ENCODE data around the gene SMURF2. TPM values are rescaled to one million over a fixed set of nuclear protein-coding genes. Genes with fewer than 3 reads are reported as not detected.

SMURF2 gene
- total and polyA plus RNA-seq, 4 donors = 9.9 to 85.6 (median 22.5) TPM

DNA sequence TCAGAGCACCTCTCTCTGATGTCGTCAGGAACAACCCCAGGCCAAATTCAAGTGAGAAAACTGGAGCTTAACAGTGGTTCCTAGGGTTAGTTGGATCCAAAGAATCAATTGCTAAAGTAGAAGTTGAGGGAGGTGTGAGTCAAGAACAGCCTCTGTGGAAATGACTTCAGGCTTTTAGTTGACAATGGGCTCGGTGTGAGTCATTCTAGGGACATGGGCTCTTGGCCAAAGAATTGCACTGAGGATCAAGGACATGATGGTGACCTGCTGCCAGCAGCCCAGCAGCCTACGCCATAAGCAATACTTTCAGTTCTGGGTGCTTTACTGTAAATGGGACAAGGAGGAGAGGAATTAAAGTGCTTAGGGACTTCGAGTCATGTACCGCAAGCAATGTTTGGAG, 32.1 kb upstream of the SMURF2 start:
- H3K27ac ChIP-seq (ENCODE audit: low read depth in 1 of 2, low read length in 1 of 2) = peak overlapping the region; percentile 33 to 77
- WGBS, 2 donors = 36 to 69% methylated on average over 5 of the region's 5 CpGs
- no peak overlapping the region for H3K9ac ChIP-seq (ENCODE audit: insufficient read depth in 1 of 2, low read length in 2 of 2)
- peaks cover 0 to 1% (median 0%) of the 10 kb centered on the region in 5 donors for H3K4me1 ChIP-seq (ENCODE audit: control insufficient read depth in 5 of 5, insufficient read depth in 5 of 5, low read length in 5 of 5)
- ATAC-seq (ENCODE audit: insufficient read depth, low FRiP score) (peak; percentile 90), DNase-seq (peak in 1 of 3 donors; percentile 40)
- H3K27me3 ChIP-seq (ENCODE audit: control insufficient read depth in 3 of 3, insufficient read depth in 3 of 3, low read length in 2 of 3) = no peaks in the 10 kb centered on the region
- no peaks in the 10 kb centered on the region for H3K9me3 ChIP-seq (ENCODE audit: control insufficient read depth in 4 of 4, insufficient read depth in 3 of 4, low read length in 3 of 4)
- TF ChIP-seq, protein P1, sequence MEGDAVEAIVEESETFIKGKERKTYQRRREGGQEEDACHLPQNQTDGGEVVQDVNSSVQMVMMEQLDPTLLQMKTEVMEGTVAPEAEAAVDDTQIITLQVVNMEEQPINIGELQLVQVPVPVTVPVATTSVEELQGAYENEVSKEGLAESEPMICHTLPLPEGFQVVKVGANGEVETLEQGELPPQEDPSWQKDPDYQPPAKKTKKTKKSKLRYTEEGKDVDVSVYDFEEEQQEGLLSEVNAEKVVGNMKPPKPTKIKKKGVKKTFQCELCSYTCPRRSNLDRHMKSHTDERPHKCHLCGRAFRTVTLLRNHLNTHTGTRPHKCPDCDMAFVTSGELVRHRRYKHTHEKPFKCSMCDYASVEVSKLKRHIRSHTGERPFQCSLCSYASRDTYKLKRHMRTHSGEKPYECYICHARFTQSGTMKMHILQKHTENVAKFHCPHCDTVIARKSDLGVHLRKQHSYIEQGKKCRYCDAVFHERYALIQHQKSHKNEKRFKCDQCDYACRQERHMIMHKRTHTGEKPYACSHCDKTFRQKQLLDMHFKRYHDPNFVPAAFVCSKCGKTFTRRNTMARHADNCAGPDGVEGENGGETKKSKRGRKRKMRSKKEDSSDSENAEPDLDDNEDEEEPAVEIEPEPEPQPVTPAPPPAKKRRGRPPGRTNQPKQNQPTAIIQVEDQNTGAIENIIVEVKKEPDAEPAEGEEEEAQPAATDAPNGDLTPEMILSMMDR (IDR thresholded peaks at IDR 0.05; ENCODE audit: control extremely low read depth, extremely low read depth) = no peak
- H3K36me3 ChIP-seq (ENCODE audit: control insufficient read depth in 4 of 4, insufficient read depth in 4 of 4, low read length in 4 of 4) = no peaks in the 10 kb centered on the region
- H3K4me3 ChIP-seq = no peak overlapping the region

DNA sequence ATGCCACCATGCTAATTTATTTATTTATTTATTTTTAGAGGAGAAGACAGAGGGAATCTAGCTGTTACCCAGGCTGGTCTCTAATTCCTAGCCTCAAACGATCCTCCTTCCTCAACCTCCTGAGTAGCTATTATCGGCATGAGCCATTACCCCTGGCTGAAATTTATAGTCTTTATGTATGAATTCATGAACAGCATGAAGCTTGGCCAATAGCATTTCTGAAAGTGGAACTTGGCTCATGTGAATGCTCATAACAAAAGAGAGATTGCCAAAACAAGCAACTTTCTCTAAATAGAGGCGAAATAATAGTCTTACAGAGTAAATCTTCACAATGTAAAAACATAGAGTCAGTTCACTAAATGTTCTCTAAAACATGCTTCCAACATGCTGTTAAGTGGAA, 30.1 kb upstream of the SMURF2 start:
- Histone ChIP-seq H3K36me3 (ENCODE audit: control insufficient read depth in 4 of 4, insufficient read depth in 4 of 4, low read length in 4 of 4) (no peaks in the 10 kb centered on the region), H3K9ac (ENCODE audit: insufficient read depth in 1 of 2, low read length in 2 of 2) (no peak overlapping the region), H3K4me1 (ENCODE audit: control insufficient read depth in 5 of 5, insufficient read depth in 5 of 5, low read length in 5 of 5) (peaks cover 0 to 1% (median 0%) of the 10 kb centered on the region in 5 donors), H3K27ac (ENCODE audit: low read depth in 1 of 2, low read length in 1 of 2) (no peak overlapping the region), H3K4me3 (no peak overlapping the region), H3K9me3 (ENCODE audit: control insufficient read depth in 4 of 4, insufficient read depth in 3 of 4, low read length in 3 of 4) (no peaks in the 10 kb centered on the region), H3K27me3 (ENCODE audit: control insufficient read depth in 3 of 3, insufficient read depth in 3 of 3, low read length in 2 of 3) (no peaks in the 10 kb centered on the region)
- ATAC-seq (ENCODE audit: insufficient read depth, low FRiP score) = no peak
- TF ChIP-seq, protein P1 (IDR thresholded peaks at IDR 0.05; ENCODE audit: control extremely low read depth, extremely low read depth) = no peak
- peak in 1 of 3 donors; percentile 67 for DNase-seq
- 88 to 89% methylated on average over 3 of the region's 3 CpGs for WGBS, 2 donors

DNA sequence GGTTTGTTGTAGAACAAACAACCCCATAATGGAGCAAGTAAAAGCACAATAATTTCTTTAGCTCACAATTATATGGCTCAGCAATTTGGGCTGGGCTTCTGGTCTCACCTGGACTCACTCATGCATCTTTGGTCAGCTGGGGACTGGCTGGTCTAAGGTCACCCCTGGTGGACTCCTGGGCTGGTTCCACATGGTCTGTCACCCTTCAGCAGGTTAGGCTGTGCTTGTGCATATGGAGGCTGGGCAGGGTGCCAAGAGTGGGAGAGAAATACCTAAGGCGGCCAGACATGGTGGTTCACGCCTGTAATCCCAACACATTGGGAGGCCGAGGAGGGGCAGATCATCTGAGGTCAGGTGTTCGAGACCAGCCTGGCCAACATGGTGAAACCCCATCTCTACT, 27.0 kb upstream of the SMURF2 start:
- DNase-seq = no peak
- ATAC-seq (ENCODE audit: insufficient read depth, low FRiP score) = no peak
- Histone ChIP-seq H3K27me3 (ENCODE audit: control insufficient read depth in 3 of 3, insufficient read depth in 3 of 3, low read length in 2 of 3) (no peaks in the 10 kb centered on the region), H3K4me3 (no peak overlapping the region), H3K9me3 (ENCODE audit: control insufficient read depth in 4 of 4, insufficient read depth in 3 of 4, low read length in 3 of 4) (no peaks in the 10 kb centered on the region), H3K36me3 (ENCODE audit: control insufficient read depth in 4 of 4, insufficient read depth in 4 of 4, low read length in 4 of 4) (no peaks in the 10 kb centered on the region), H3K27ac (ENCODE audit: low read depth in 1 of 2, low read length in 1 of 2) (no peak overlapping the region), H3K4me1 (ENCODE audit: control insufficient read depth in 5 of 5, insufficient read depth in 5 of 5, low read length in 5 of 5) (no peaks in the 10 kb centered on the region), H3K9ac (ENCODE audit: insufficient read depth in 1 of 2, low read length in 2 of 2) (no peak overlapping the region)
- TF ChIP-seq, protein P1 (IDR thresholded peaks at IDR 0.05; ENCODE audit: control extremely low read depth, extremely low read depth) = no peak
- 96 to 98% methylated on average over 4 of the region's 4 CpGs for WGBS, 2 donors

DNA sequence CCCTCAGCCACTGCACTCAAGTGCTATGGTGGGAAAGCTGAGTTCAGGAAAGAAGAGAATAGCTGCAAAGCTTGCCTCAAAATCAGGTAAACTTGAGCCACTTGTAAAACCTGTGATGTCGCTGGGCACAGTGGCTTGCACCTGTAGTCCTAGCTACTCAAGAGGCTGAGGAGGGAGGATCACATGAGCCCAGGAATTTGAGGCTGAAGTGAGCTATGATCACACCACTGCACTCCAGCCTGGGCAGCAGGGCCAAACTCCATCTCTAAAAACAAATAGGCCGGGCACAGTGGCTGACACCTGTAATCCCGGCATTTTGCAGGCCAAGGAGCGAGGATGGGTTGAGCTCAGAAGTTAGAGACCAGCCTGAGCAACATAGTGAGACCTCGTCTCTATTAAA, 26.4 kb upstream of the SMURF2 start:
- Histone ChIP-seq H3K4me1 (ENCODE audit: control insufficient read depth in 5 of 5, insufficient read depth in 5 of 5, low read length in 5 of 5) (no peaks in the 10 kb centered on the region), H3K27ac (ENCODE audit: low read depth in 1 of 2, low read length in 1 of 2) (no peak overlapping the region), H3K9ac (ENCODE audit: insufficient read depth in 1 of 2, low read length in 2 of 2) (no peak overlapping the region), H3K4me3 (no peak overlapping the region), H3K36me3 (ENCODE audit: control insufficient read depth in 4 of 4, insufficient read depth in 4 of 4, low read length in 4 of 4) (no peaks in the 10 kb centered on the region), H3K27me3 (ENCODE audit: control insufficient read depth in 3 of 3, insufficient read depth in 3 of 3, low read length in 2 of 3) (no peaks in the 10 kb centered on the region), H3K9me3 (ENCODE audit: control insufficient read depth in 4 of 4, insufficient read depth in 3 of 4, low read length in 3 of 4) (no peaks in the 10 kb centered on the region)
- ATAC-seq (ENCODE audit: insufficient read depth, low FRiP score) (no peak), DNase-seq (no peak)
- TF ChIP-seq, protein P1 (IDR thresholded peaks at IDR 0.05; ENCODE audit: control extremely low read depth, extremely low read depth) = no peak
- WGBS, 2 donors = 96 to 99% methylated on average over 5 of the region's 5 CpGs

All from lung (tissue), 12 donors.